ENCODE measurements around the gene IMPG1.

- no peak for TF ChIP-seq POLR2A (IDR thresholded peaks at IDR 0.05)
- TF ChIP-seq, protein P1, sequence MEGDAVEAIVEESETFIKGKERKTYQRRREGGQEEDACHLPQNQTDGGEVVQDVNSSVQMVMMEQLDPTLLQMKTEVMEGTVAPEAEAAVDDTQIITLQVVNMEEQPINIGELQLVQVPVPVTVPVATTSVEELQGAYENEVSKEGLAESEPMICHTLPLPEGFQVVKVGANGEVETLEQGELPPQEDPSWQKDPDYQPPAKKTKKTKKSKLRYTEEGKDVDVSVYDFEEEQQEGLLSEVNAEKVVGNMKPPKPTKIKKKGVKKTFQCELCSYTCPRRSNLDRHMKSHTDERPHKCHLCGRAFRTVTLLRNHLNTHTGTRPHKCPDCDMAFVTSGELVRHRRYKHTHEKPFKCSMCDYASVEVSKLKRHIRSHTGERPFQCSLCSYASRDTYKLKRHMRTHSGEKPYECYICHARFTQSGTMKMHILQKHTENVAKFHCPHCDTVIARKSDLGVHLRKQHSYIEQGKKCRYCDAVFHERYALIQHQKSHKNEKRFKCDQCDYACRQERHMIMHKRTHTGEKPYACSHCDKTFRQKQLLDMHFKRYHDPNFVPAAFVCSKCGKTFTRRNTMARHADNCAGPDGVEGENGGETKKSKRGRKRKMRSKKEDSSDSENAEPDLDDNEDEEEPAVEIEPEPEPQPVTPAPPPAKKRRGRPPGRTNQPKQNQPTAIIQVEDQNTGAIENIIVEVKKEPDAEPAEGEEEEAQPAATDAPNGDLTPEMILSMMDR (IDR thresholded peaks at IDR 0.05): no peak
Observed at GRCh38 chr6:75896526-75896925, 175.9 kb downstream of the IMPG1 start.

Data from thyroid gland (tissue), 4 donors.